GM23338 (cell line): ENCODE results near the gene GPNMB.

Source experiments
- CTCF ChIP-seq, 2 experiments: fragments of 200-600 bp in 1 of 2; sonication (generic) in 1 of 2; conservative IDR thresholded peaks; 2 replicates each; pipeline versions ENCODE4 v1.5.1 to v1.6.1; 2016 to 2017; ENCODE audit warnings: antibody characterized with exemption in 2 of 2, low read depth in 2 of 2, mild to moderate bottlenecking in 2 of 2, moderate library complexity in 1 of 2
- EZH2 ChIP-seq: fragments of 200-600 bp; sonication (generic); IDR thresholded peaks from one replicate; pipeline ENCODE4 v1.8.0; 2017; ENCODE audit warnings: antibody characterized with exemption, mild to moderate bottlenecking, low read depth; ENCODE audit not compliant: unreplicated experiment

DNA sequence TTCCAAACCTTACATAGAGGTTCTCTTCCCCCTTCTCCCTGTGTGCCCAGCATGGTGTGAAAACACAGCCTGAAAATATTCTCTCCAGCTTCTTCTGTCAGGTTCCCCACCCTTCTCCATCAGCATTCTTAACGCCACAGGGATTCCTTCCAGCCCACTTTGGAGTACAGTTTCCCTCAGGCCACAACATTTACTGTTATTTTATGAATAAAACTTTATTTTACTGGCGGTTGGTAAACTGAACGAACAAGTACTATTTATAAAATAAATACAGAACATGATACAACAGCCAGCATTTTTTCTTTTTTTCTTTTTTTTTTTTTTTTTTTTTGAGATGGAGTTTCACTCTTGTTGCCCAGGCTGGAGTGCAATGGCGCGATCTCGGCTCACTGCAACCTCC, 31.6 kb upstream of the GPNMB start:
- no peak for TF ChIP-seq CTCF (conservative IDR thresholded peaks at IDR 0.05; ENCODE audit: low read depth in 2 of 2)
- no peak for TF ChIP-seq EZH2
